Mesendoderm (in vitro differentiated cells): ENCODE data around the gene NUP37.

Experiments used
- DNase-seq: peaks from one replicate; pipeline ENCODE4 v3.0.0; 2013
- H2AK5ac ChIP-seq: 2 replicates; pipeline ENCODE4 v1.6.1; 2013; ENCODE audit warnings: low read length, inconsistent platforms
- H2BK120ac ChIP-seq: 2 replicates; pipeline ENCODE4 v1.6.1; 2013; ENCODE audit warnings: low read depth, mild to moderate bottlenecking, low read length, moderate library complexity, mixed read lengths
- H2BK15ac ChIP-seq: replicated peaks from 2 replicates; pipeline ENCODE4 v1.6.1; 2013; ENCODE audit warnings: low read depth, mild to moderate bottlenecking, moderate library complexity
- H2BK5ac ChIP-seq: 2 replicates; pipeline ENCODE4 v1.6.1; 2013; ENCODE audit warnings: low read length, inconsistent platforms
- H3K18ac ChIP-seq: 2 replicates; pipeline ENCODE4 v1.6.1; 2013; ENCODE audit warnings: mild to moderate bottlenecking, low read length, mixed read lengths
- H3K23ac ChIP-seq: one replicate; pipeline ENCODE4 v1.6.1; 2013; ENCODE audit warnings: low read length
- H3K27ac ChIP-seq: 2 replicates; pipeline ENCODE4 v1.5.1; 2013; ENCODE audit warnings: low read depth, mild to moderate bottlenecking, inconsistent platforms, low read length, moderate library complexity
- H3K27me3 ChIP-seq: 2 replicates; pipeline ENCODE4 v1.6.1; 2013; ENCODE audit warnings: low read length, control low read depth, mild to moderate bottlenecking, inconsistent platforms; ENCODE audit not compliant: insufficient read depth, poor library complexity
- H3K36me3 ChIP-seq: 2 replicates; pipeline ENCODE4 v1.6.1; 2013; ENCODE audit warnings: low read length, inconsistent platforms; ENCODE audit not compliant: control insufficient read depth, insufficient read depth
- H3K4ac ChIP-seq: one replicate; pipeline ENCODE4 v1.6.1; 2013; ENCODE audit warnings: low read depth, mild to moderate bottlenecking, low read length, moderate library complexity
- H3K4me1 ChIP-seq: 2 replicates; pipeline ENCODE4 v1.6.1; 2013; ENCODE audit warnings: low read depth, low read length, inconsistent platforms; ENCODE audit not compliant: control insufficient read depth
- H3K4me2 ChIP-seq: 2 replicates; pipeline ENCODE4 v1.6.1; 2013; ENCODE audit warnings: low read length
- H3K4me3 ChIP-seq: 2 replicates; pipeline ENCODE4 v1.5.1; 2013; ENCODE audit warnings: mild to moderate bottlenecking, low read length
- H3K56ac ChIP-seq: one replicate; pipeline ENCODE4 v1.6.1; 2013; ENCODE audit warnings: low read length
- H3K79me1 ChIP-seq: 2 replicates; pipeline ENCODE4 v1.6.1; 2013; ENCODE audit warnings: low read length, inconsistent platforms
- H3K79me2 ChIP-seq: 2 replicates; pipeline ENCODE4 v1.6.1; 2013; ENCODE audit warnings: mild to moderate bottlenecking, low read length; ENCODE audit not compliant: control insufficient read depth, insufficient read depth
- H3K9ac ChIP-seq: 2 replicates; pipeline ENCODE4 v1.6.1; 2013; ENCODE audit warnings: low read length, inconsistent platforms
- H4K5ac ChIP-seq: one replicate; pipeline ENCODE4 v1.6.1; 2013; ENCODE audit warnings: low read length
- H4K8ac ChIP-seq: one replicate; pipeline ENCODE4 v1.6.1; 2013; ENCODE audit warnings: low read depth, mild to moderate bottlenecking, control low read depth, low read length, moderate library complexity
- WGBS: extraction: QIAGEN DNeasy Blood & Tissue Kit; methylation state at CpG from one replicate; pipeline ENCODE4 v1.1.7; 2013; ENCODE audit warnings: low lambda C conversion rate, missing lambda C conversion rate; ENCODE audit not compliant: insufficient coverage; ENCODE audit errors: extremely low coverage; 5-methylcytosine and 5-hydroxymethylcytosine counted together

The NUP37 gene

GRCh38 chr12:102052192-102053061 is 67.5 kb downstream of the NUP37 start:
- Histone ChIP-seq H3K4me2 (no peak overlapping the region), H3K9ac (no peak overlapping the region), H3K23ac (no peak overlapping the region), H4K8ac (no peak overlapping the region), H3K56ac (no peak overlapping the region), H3K18ac (no peak overlapping the region), H3K4me1 (no peaks in the 10 kb centered on the region), H3K27me3 (no peaks in the 10 kb centered on the region), H3K27ac (no peak overlapping the region), H2AK5ac (no peak overlapping the region), H2BK15ac (no peak overlapping the region), H3K4me3 (no peak overlapping the region), H3K79me2 (no peaks in the 10 kb centered on the region), H2BK120ac (no peak overlapping the region), H2BK5ac (no peak overlapping the region), H3K79me1 (no peaks in the 10 kb centered on the region), H3K4ac (no peak overlapping the region), H4K5ac (no peak overlapping the region), H3K36me3 (no peaks in the 10 kb centered on the region)
- WGBS, result no CpG with 5 or more reads among the region's 4 CpGs
- DNase-seq, result no peak

- no peak overlapping the region for H4K5ac ChIP-seq
- no peak overlapping the region for H3K4me3 ChIP-seq
- no CpG with 5 or more reads among the region's 1 CpG for WGBS
- no peaks in the 10 kb centered on the region for H3K79me2 ChIP-seq
- no peak overlapping the region for H3K9ac ChIP-seq
- H3K27me3 ChIP-seq, result no peaks in the 10 kb centered on the region
- no peak overlapping the region for H2AK5ac ChIP-seq
- no peaks in the 10 kb centered on the region for H3K4me1 ChIP-seq
- no peak overlapping the region for H3K23ac ChIP-seq
- H2BK15ac ChIP-seq, result no peak overlapping the region
- no peak overlapping the region for H3K27ac ChIP-seq
- H3K4me2 ChIP-seq, result no peak overlapping the region
- DNase-seq, result no peak
- no peaks in the 10 kb centered on the region for H3K36me3 ChIP-seq
- no peak overlapping the region for H2BK120ac ChIP-seq
- H4K8ac ChIP-seq, result no peak overlapping the region
- H3K79me1 ChIP-seq, result no peaks in the 10 kb centered on the region
- H3K56ac ChIP-seq, result no peak overlapping the region
- no peak overlapping the region for H3K18ac ChIP-seq
- H3K4ac ChIP-seq, result no peak overlapping the region
- no peak overlapping the region for H2BK5ac ChIP-seq
These were observed 68.4 kb downstream of the NUP37 start for GRCh38 chr12:102051431-102051965.

GRCh38 chr12:102050660-102051430 is 69.1 kb downstream of the NUP37 start:
- Histone ChIP-seq H3K4ac (no peak overlapping the region), H4K5ac (no peak overlapping the region), H3K36me3 (no peaks in the 10 kb centered on the region), H3K27ac (no peak overlapping the region), H3K18ac (no peak overlapping the region), H3K56ac (no peak overlapping the region), H3K23ac (no peak overlapping the region), H2BK15ac (no peak overlapping the region), H3K79me2 (no peaks in the 10 kb centered on the region), H2BK120ac (no peak overlapping the region), H3K4me3 (no peak overlapping the region), H4K8ac (no peak overlapping the region), H3K4me1 (no peaks in the 10 kb centered on the region), H3K27me3 (no peaks in the 10 kb centered on the region), H2BK5ac (no peak overlapping the region), H3K9ac (no peak overlapping the region), H2AK5ac (no peak overlapping the region), H3K4me2 (no peak overlapping the region), H3K79me1 (no peaks in the 10 kb centered on the region)
- no peak for DNase-seq
- WGBS, result no CpG with 5 or more reads among the region's 1 CpG

- H3K4me3 ChIP-seq, result no peak overlapping the region
- DNase-seq, result no peak
- H3K4ac ChIP-seq, result no peak overlapping the region
- H3K18ac ChIP-seq, result no peak overlapping the region
- no peaks in the 10 kb centered on the region for H3K79me1 ChIP-seq
- H3K79me2 ChIP-seq, result no peaks in the 10 kb centered on the region
- H2BK120ac ChIP-seq, result no peak overlapping the region
- H3K9ac ChIP-seq, result no peak overlapping the region
- no peaks in the 10 kb centered on the region for H3K27me3 ChIP-seq
- no peak overlapping the region for H2BK15ac ChIP-seq
- no peak overlapping the region for H2BK5ac ChIP-seq
- H3K23ac ChIP-seq, result no peak overlapping the region
- no peaks in the 10 kb centered on the region for H3K4me1 ChIP-seq
- no peak overlapping the region for H3K27ac ChIP-seq
- no peaks in the 10 kb centered on the region for H3K36me3 ChIP-seq
- WGBS, result no CpG with 5 or more reads among the region's 1 CpG
- no peak overlapping the region for H4K8ac ChIP-seq
- H2AK5ac ChIP-seq, result no peak overlapping the region
- H4K5ac ChIP-seq, result no peak overlapping the region
- H3K56ac ChIP-seq, result no peak overlapping the region
- H3K4me2 ChIP-seq, result no peak overlapping the region
These were observed 76.0 kb downstream of the NUP37 start for GRCh38 chr12:102043928-102044327.

- H3K56ac ChIP-seq, result no peak overlapping the region
- no peaks in the 10 kb centered on the region for H3K4me1 ChIP-seq
- H3K4ac ChIP-seq, result no peak overlapping the region
- H3K79me1 ChIP-seq, result no peaks in the 10 kb centered on the region
- H2BK15ac ChIP-seq, result no peak overlapping the region
- H4K8ac ChIP-seq, result no peak overlapping the region
- no peak overlapping the region for H3K4me3 ChIP-seq
- no peaks in the 10 kb centered on the region for H3K36me3 ChIP-seq
- H3K79me2 ChIP-seq, result no peaks in the 10 kb centered on the region
- H2BK5ac ChIP-seq, result no peak overlapping the region
- H2BK120ac ChIP-seq, result no peak overlapping the region
- no peak overlapping the region for H3K9ac ChIP-seq
- H3K27ac ChIP-seq, result no peak overlapping the region
- WGBS, result no CpG with 5 or more reads among the region's 3 CpGs
- H3K4me2 ChIP-seq, result no peak overlapping the region
- H2AK5ac ChIP-seq, result no peak overlapping the region
- H3K23ac ChIP-seq, result no peak overlapping the region
- no peaks in the 10 kb centered on the region for H3K27me3 ChIP-seq
- no peak overlapping the region for H3K18ac ChIP-seq
- no peak overlapping the region for H4K5ac ChIP-seq
- no peak for DNase-seq
These were observed 85.7 kb downstream of the NUP37 start for GRCh38 chr12:102033991-102034745.
